ENCODE results near the gene ASB13. TPM values are rescaled to one million over a fixed set of nuclear protein-coding genes. Genes with fewer than 3 reads are reported as not detected.

ASB13 gene
- total and polyA plus RNA-seq, 2 donors (not counting 1 experiment from before 2014, with no cell fraction given), result 2.5 to 4.4 TPM

DNA sequence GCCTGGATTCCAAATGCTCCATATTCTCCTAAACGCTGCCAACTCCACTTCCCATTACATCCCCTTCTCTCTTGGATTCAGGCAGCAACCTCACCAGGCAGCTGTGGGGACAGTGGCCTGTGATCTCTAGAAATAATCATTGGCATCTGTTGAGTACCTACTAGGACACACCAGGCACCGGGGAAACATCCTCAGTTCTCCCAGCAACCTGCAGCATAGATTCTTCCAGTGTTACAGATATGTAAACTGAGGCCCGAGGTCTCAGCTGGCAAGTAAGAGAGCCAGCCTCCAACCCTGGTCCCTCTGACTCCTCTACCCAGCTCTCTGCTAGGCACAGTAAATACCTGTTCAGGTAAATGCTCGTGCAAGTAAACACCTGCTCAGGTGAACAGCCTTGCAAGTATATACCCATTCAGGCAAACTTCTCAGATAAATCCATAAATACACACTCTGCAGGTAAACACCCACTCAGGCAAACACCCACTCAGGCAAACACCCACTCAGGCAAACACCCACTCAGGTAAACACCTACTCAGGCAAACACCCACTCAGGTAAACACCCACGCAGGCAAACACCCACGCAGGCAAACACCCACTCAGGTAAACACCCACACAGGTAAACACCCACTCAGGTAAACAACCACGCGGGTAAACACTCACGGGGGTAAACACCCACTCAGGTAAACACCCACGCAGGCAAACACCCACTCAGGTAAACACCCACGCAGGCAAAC, 18.7 kb downstream of the ASB13 start:
- no peaks in the 10 kb centered on the region for H4K20me1 ChIP-seq (ENCODE audit: control insufficient read depth, insufficient read depth, low read length, poor library complexity, severe bottlenecking)

More for the DNA sequence above, 18.7 kb downstream of the ASB13 start:
- Histone ChIP-seq H3K27ac (ENCODE audit: low read length in 2 of 2) (no peak overlapping the region), H2AFZ (ENCODE audit: insufficient read depth, low read depth, low read length, poor library complexity, severe bottlenecking) (no peak overlapping the region), H3K4me1 (ENCODE audit: control insufficient read depth in 2 of 2, insufficient read depth in 2 of 2, low read length in 2 of 2) (peaks cover 21 to 23% of the 10 kb centered on the region in 2 donors), H3K4me2 (replicated peaks; ENCODE audit: low read depth, low read length, poor library complexity, severe bottlenecking) (no peak overlapping the region), H3K36me3 (replicated peaks in 1 of 2; ENCODE audit: control extremely low read depth in 1 of 2, control insufficient read depth in 1 of 2, extremely low read depth in 1 of 2, insufficient read depth in 2 of 2, low read length in 1 of 2) (peaks cover 0 to 2% of the 10 kb centered on the region in 2 experiments), H3K9me3 (ENCODE audit: control extremely low read depth in 1 of 3, control insufficient read depth in 2 of 3, insufficient read depth in 1 of 3, low read length in 2 of 3) (no peaks in the 10 kb centered on the region), H3K4me3 (ENCODE audit: control extremely low read depth in 1 of 5, extremely low read depth in 1 of 5, insufficient read depth in 1 of 5, low read depth in 2 of 5, low read length in 4 of 5) (no peak overlapping the region), H3K27me3 (replicated peaks in 1 of 4; ENCODE audit: control extremely low read depth in 1 of 4, control insufficient read depth in 3 of 4, insufficient read depth in 4 of 4, low read length in 3 of 4) (no peaks in the 10 kb centered on the region), H3K79me2 (ENCODE audit: control insufficient read depth, insufficient read depth, low read length) (no peaks in the 10 kb centered on the region), H3K9ac (ENCODE audit: low read length) (no peak overlapping the region)
- H3K27ac Mint-ChIP-seq, result peak overlapping the region; percentile 56
- ChIA-PET CTCF (interaction anchor here (1.9 to 3.3 kb wide), 2 partner anchors 18 to 25 kb away, joined by 12 to 15 read pairs; no protein-coding TSS in a partner anchor), POLR2A (no interaction called here)
- H3K4me1 Mint-ChIP-seq, result peaks cover 28% of the 10 kb centered on the region
- DNase-seq, result no peak
- H3K27me3 Mint-ChIP-seq, result no peaks in the 10 kb centered on the region
- 98% methylated on average over 11 of the region's 11 CpGs for WGBS (ENCODE audit: insufficient coverage)
- ATAC-seq (ENCODE audit: low read depth), result no peak
- H3K9me3 Mint-ChIP-seq (ENCODE audit: insufficient read depth), result no peaks in the 10 kb centered on the region
- TF ChIP-seq, protein P1, sequence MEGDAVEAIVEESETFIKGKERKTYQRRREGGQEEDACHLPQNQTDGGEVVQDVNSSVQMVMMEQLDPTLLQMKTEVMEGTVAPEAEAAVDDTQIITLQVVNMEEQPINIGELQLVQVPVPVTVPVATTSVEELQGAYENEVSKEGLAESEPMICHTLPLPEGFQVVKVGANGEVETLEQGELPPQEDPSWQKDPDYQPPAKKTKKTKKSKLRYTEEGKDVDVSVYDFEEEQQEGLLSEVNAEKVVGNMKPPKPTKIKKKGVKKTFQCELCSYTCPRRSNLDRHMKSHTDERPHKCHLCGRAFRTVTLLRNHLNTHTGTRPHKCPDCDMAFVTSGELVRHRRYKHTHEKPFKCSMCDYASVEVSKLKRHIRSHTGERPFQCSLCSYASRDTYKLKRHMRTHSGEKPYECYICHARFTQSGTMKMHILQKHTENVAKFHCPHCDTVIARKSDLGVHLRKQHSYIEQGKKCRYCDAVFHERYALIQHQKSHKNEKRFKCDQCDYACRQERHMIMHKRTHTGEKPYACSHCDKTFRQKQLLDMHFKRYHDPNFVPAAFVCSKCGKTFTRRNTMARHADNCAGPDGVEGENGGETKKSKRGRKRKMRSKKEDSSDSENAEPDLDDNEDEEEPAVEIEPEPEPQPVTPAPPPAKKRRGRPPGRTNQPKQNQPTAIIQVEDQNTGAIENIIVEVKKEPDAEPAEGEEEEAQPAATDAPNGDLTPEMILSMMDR (IDR thresholded peaks at IDR 0.05), result no peak
- TF ChIP-seq EZH2 (IDR thresholded peaks at IDR 0.05; ENCODE audit: borderline replicate concordance, insufficient read depth, low read depth, low read length, poor library complexity, severe bottlenecking), result no peak
- H3K4me3 Mint-ChIP-seq, result no peak overlapping the region
- intact Hi-C loops (cut with micrococcal nuclease), result no loop called here
